ENCODE data around the gene PRKCA. TPM values are rescaled to one million over a fixed set of nuclear protein-coding genes. Genes with fewer than 3 reads are reported as not detected.

PRKCA gene
- total and polyA plus RNA-seq, 2 of the 13 experiments (the other 11 are each of a cell fraction or from before 2014, with no cell fraction given) = 18.5 to 21.5 TPM

DNA sequence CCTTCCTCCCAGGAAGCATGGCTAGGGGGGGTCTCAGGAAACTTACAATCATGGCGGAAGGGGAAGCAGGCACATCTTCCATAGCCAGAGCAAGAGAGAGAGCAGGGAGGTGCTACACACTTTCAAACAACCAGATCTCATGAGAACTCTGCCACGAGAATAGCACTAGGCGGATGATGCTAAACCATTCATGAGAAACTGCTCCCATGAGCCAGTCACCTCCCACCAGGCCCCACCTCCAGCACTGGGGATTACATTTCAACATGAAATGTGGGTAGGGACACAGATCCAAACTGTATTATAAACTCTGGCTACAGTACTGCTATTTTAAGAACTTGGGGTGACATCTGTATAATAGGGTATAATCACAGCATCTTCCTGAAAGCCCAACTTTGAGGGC lies 449.4 kb downstream of the PRKCA start:
- H3K4me2 ChIP-seq (ENCODE audit: low read depth, low read length) = no peak overlapping the region
- no peak overlapping the region for H3K9ac ChIP-seq (ENCODE audit: insufficient read depth, low read depth, low read length)
- no peak for TF ChIP-seq ZNF652 (CRISPR knock-in tag; IDR thresholded peaks at IDR 0.05; ENCODE audit: borderline replicate concordance, low read depth)
- no peak for TF ChIP-seq FOXA1 (IDR thresholded peaks at IDR 0.05)
- TF ChIP-seq FOXA1 (CRISPR knock-in tag; IDR thresholded peaks at IDR 0.05) = no peak
- TF ChIP-seq XRCC5 (optimal IDR thresholded peaks at IDR 0.05; ENCODE audit: low read length) = no peak
- no peak for TF ChIP-seq DMTF1 (CRISPR knock-in tag; IDR thresholded peaks at IDR 0.05)
- TF ChIP-seq, protein P1, sequence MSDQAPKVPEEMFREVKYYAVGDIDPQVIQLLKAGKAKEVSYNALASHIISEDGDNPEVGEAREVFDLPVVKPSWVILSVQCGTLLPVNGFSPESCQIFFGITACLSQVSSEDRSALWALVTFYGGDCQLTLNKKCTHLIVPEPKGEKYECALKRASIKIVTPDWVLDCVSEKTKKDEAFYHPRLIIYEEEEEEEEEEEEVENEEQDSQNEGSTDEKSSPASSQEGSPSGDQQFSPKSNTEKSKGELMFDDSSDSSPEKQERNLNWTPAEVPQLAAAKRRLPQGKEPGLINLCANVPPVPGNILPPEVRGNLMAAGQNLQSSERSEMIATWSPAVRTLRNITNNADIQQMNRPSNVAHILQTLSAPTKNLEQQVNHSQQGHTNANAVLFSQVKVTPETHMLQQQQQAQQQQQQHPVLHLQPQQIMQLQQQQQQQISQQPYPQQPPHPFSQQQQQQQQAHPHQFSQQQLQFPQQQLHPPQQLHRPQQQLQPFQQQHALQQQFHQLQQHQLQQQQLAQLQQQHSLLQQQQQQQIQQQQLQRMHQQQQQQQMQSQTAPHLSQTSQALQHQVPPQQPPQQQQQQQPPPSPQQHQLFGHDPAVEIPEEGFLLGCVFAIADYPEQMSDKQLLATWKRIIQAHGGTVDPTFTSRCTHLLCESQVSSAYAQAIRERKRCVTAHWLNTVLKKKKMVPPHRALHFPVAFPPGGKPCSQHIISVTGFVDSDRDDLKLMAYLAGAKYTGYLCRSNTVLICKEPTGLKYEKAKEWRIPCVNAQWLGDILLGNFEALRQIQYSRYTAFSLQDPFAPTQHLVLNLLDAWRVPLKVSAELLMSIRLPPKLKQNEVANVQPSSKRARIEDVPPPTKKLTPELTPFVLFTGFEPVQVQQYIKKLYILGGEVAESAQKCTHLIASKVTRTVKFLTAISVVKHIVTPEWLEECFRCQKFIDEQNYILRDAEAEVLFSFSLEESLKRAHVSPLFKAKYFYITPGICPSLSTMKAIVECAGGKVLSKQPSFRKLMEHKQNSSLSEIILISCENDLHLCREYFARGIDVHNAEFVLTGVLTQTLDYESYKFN (CRISPR knock-in tag; conservative IDR thresholded peaks at IDR 0.05) = no peak
- TF ChIP-seq ZNF232 (CRISPR knock-in tag; IDR thresholded peaks at IDR 0.05; ENCODE audit: borderline replicate concordance) = no peak
- TF ChIP-seq ZNF547 (CRISPR knock-in tag; IDR thresholded peaks at IDR 0.05) = no peak
- TF ChIP-seq ZNF333 (CRISPR knock-in tag; IDR thresholded peaks at IDR 0.05; ENCODE audit: borderline replicate concordance) = no peak
- TF ChIP-seq NFYC (CRISPR knock-in tag; IDR thresholded peaks at IDR 0.05) = no peak
- no peak for TF ChIP-seq ZNF619 (CRISPR knock-in tag; IDR thresholded peaks at IDR 0.05)
- TF ChIP-seq TOPORS (CRISPR knock-in tag; IDR thresholded peaks at IDR 0.05) = no peak
- no peak for TF ChIP-seq ZNF460 (CRISPR knock-in tag; IDR thresholded peaks at IDR 0.05; ENCODE audit: borderline replicate concordance)
- no peak for TF ChIP-seq ZNF292 (CRISPR knock-in tag; IDR thresholded peaks at IDR 0.05; ENCODE audit: borderline replicate concordance, low read depth)
- no peak for TF ChIP-seq NFAT5 (CRISPR knock-in tag; IDR thresholded peaks at IDR 0.05)
- no peaks in the 10 kb centered on the region for H3K79me2 ChIP-seq (ENCODE audit: insufficient read depth, low read length)
- FAIRE-seq (no peak), DNase-seq (ENCODE audit: low spot score) (no peak), ATAC-seq (no peak)
- POLR2A ChIA-PET = no interaction called here
- no peak overlapping the region for H2AFZ ChIP-seq (ENCODE audit: low read length)
- no peaks in the 10 kb centered on the region for H3K27me3 ChIP-seq (ENCODE audit: control insufficient read depth in 1 of 2, insufficient read depth in 2 of 2, low read length in 2 of 2)
- BruUV-seq (replicated peaks) = no TSS peak
- in situ Hi-C loops (cut with HindIII; ENCODE audit: extremely low pct_ligation_motif_present, low pct_unique_long_range_greater_than_20kb) (no loop called here), intact Hi-C loops (cut with micrococcal nuclease; ENCODE audit: unreplicated experiment) (no loop called here)
- no peaks in the 10 kb centered on the region for H3K9me3 ChIP-seq (ENCODE audit: low read length)
- no peaks in the 10 kb centered on the region for H4K20me1 ChIP-seq (ENCODE audit: insufficient read depth, low read length)
- CTCF ChIA-PET (ENCODE audit: low intra/inter-chr PET ratio, low total read pairs) = no interaction called here
- H3K36me3 ChIP-seq (replicated peaks in 1 of 2; ENCODE audit: control insufficient read depth in 1 of 2, insufficient read depth in 2 of 2, low read length in 2 of 2) = peaks cover 7 to 25% of the 10 kb centered on the region in 2 experiments; a peak in 2 of 5 replicates
- no peak overlapping the region for H3K27ac ChIP-seq (ENCODE audit: extremely low read length, insufficient read depth, low read length)
- WGBS (ENCODE audit: low lambda C conversion rate) = 96% methylated on average over 3 of the region's 3 CpGs
- no peaks in the 10 kb centered on the region for H3K4me1 ChIP-seq (ENCODE audit: insufficient read depth, low read length)
- H3K4me3 ChIP-seq (replicated peaks in 1 of 3; ENCODE audit: insufficient read depth in 1 of 3, low read depth in 2 of 3, low read length in 3 of 3) = no peak overlapping the region

Data from HepG2 (cell line).